Measurements from ENCODE around the gene SSBP2.

SSBP2 gene

GRCh38 chr5:81751009-81751835 lies at the start of gene SSBP2:
Gene SSBP2 (minus strand): TSS chr5:81751097. CDS start chr5:81751042, 55 bp downstream.
- Histone ChIP-seq H3K27ac (peak within 1 kb of the TSS; percentile 87), H3K27me3 (peaks cover 30% of the 10 kb centered on the region), H3K36me3 (no peaks in the 10 kb centered on the region), H3K4me1 (ENCODE audit: control insufficient read depth in 1 of 2, insufficient read depth in 1 of 2, low read depth in 1 of 2, low read length in 1 of 2) (peaks cover 14 to 16% of the 10 kb centered on the region in 2 experiments), H3K9me3 (no peaks in the 10 kb centered on the region), H3K4me3 (ENCODE audit: low read depth in 1 of 2, low read length in 1 of 2) (peak within 1 kb of the TSS; percentile 80 to 96)
- TF ChIP-seq CTCF (IDR thresholded peaks at IDR 0.05): peak; percentile 16

- H3K36me3 ChIP-seq: no peaks in the 10 kb centered on the region
- no peak overlapping the region for H3K27ac ChIP-seq
- H3K27me3 ChIP-seq: no peaks in the 10 kb centered on the region
- TF ChIP-seq CTCF (IDR thresholded peaks at IDR 0.05): no peak
- H3K4me3 ChIP-seq (ENCODE audit: low read depth in 1 of 2, low read length in 1 of 2): no peak overlapping the region
- no peaks in the 10 kb centered on the region for H3K4me1 ChIP-seq (ENCODE audit: control insufficient read depth in 1 of 2, insufficient read depth in 1 of 2, low read depth in 1 of 2, low read length in 1 of 2)
- no peaks in the 10 kb centered on the region for H3K9me3 ChIP-seq
Measured at GRCh38 chr5:81795666-81796065, 44.8 kb upstream of the SSBP2 start.

GRCh38 chr5:81794226-81794625 lies 43.3 kb upstream of the SSBP2 start:
- Histone ChIP-seq H3K36me3 (no peaks in the 10 kb centered on the region), H3K4me3 (ENCODE audit: low read depth in 1 of 2, low read length in 1 of 2) (no peak overlapping the region), H3K9me3 (no peaks in the 10 kb centered on the region), H3K4me1 (ENCODE audit: control insufficient read depth in 1 of 2, insufficient read depth in 1 of 2, low read depth in 1 of 2, low read length in 1 of 2) (no peaks in the 10 kb centered on the region), H3K27ac (no peak overlapping the region), H3K27me3 (no peaks in the 10 kb centered on the region)
- TF ChIP-seq CTCF (IDR thresholded peaks at IDR 0.05): no peak

- no peaks in the 10 kb centered on the region for H3K27me3 ChIP-seq
- no peak for TF ChIP-seq CTCF (IDR thresholded peaks at IDR 0.05)
- H3K4me3 ChIP-seq (ENCODE audit: low read depth in 1 of 2, low read length in 1 of 2): no peak overlapping the region
Measured at GRCh38 chr5:81790336-81790735, 39.4 kb upstream of the SSBP2 start.

GRCh38 chr5:81789033-81789432 lies 38.1 kb upstream of the SSBP2 start:
- no peak overlapping the region for H3K4me3 ChIP-seq (ENCODE audit: low read depth in 1 of 2, low read length in 1 of 2)
- H3K27ac ChIP-seq: no peak overlapping the region
- no peaks in the 10 kb centered on the region for H3K9me3 ChIP-seq
- no peaks in the 10 kb centered on the region for H3K27me3 ChIP-seq
- no peaks in the 10 kb centered on the region for H3K36me3 ChIP-seq
- no peak for TF ChIP-seq CTCF (IDR thresholded peaks at IDR 0.05)
- H3K4me1 ChIP-seq (ENCODE audit: control insufficient read depth in 1 of 2, insufficient read depth in 1 of 2, low read depth in 1 of 2, low read length in 1 of 2): no peaks in the 10 kb centered on the region

More at GRCh38 chr5:81790336-81790735, 39.4 kb upstream of the SSBP2 start:
- Histone ChIP-seq H3K36me3 (no peaks in the 10 kb centered on the region), H3K27ac (no peak overlapping the region), H3K9me3 (no peaks in the 10 kb centered on the region), H3K4me1 (ENCODE audit: control insufficient read depth in 1 of 2, insufficient read depth in 1 of 2, low read depth in 1 of 2, low read length in 1 of 2) (no peaks in the 10 kb centered on the region)

All from neutrophil (primary cell).